Measurements from ENCODE around the gene NTM.

Gene NTM

GRCh38 chr11:131514062-131514461, 143.6 kb downstream of the NTM start:
- Histone ChIP-seq H3K9me3 (ENCODE audit: severe bottlenecking) (no peaks in the 10 kb centered on the region), H3K27me3 (ENCODE audit: insufficient read depth, low read depth, severe bottlenecking) (no peaks in the 10 kb centered on the region), H3K4me3 (ENCODE audit: low read depth, low read length) (no peak overlapping the region), H3K36me3 (no peaks in the 10 kb centered on the region), H3K27ac (no peak overlapping the region)
- TF ChIP-seq, protein P1, sequence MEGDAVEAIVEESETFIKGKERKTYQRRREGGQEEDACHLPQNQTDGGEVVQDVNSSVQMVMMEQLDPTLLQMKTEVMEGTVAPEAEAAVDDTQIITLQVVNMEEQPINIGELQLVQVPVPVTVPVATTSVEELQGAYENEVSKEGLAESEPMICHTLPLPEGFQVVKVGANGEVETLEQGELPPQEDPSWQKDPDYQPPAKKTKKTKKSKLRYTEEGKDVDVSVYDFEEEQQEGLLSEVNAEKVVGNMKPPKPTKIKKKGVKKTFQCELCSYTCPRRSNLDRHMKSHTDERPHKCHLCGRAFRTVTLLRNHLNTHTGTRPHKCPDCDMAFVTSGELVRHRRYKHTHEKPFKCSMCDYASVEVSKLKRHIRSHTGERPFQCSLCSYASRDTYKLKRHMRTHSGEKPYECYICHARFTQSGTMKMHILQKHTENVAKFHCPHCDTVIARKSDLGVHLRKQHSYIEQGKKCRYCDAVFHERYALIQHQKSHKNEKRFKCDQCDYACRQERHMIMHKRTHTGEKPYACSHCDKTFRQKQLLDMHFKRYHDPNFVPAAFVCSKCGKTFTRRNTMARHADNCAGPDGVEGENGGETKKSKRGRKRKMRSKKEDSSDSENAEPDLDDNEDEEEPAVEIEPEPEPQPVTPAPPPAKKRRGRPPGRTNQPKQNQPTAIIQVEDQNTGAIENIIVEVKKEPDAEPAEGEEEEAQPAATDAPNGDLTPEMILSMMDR (IDR thresholded peaks at IDR 0.05; ENCODE audit: low read depth, low read length) = no peak
- no peak for DNase-seq

DNA sequence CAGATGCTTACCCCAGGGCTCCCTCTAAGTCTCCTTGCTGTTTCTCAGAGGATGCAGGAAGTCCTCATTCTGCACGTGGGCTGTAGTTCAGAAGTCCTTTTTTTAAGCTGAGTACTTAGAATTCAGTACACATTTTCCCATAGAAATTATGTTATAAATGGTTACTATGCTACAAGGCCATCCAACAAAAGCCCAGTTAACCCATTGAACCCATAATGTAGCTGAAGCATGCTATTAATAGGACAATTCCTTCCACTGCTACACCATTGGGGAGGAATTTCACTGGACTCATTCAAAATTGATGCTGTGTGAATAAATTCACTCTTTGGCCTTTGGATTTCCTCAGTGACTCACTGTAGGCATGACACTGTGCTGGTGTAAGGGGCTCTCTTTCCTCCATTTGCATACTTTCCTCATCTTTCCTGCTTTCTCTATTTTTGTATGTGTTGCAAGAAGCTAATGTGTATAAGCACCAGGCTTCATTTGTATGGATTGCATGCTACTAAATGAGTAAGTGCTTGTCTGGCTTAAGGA, 148.0 kb downstream of the NTM start:
- Histone ChIP-seq H3K27me3 (ENCODE audit: insufficient read depth, low read depth, severe bottlenecking) (no peaks in the 10 kb centered on the region), H3K9me3 (ENCODE audit: severe bottlenecking) (no peaks in the 10 kb centered on the region), H3K27ac (no peak overlapping the region), H3K36me3 (no peaks in the 10 kb centered on the region), H3K4me3 (ENCODE audit: low read depth, low read length) (no peak overlapping the region)
- TF ChIP-seq, protein P1 (IDR thresholded peaks at IDR 0.05; ENCODE audit: low read depth, low read length) = no peak
- no peak for DNase-seq

- Histone ChIP-seq H3K9me3 (ENCODE audit: severe bottlenecking) (no peaks in the 10 kb centered on the region), H3K27ac (no peak overlapping the region), H3K36me3 (no peaks in the 10 kb centered on the region), H3K4me3 (ENCODE audit: low read depth, low read length) (no peak overlapping the region), H3K27me3 (ENCODE audit: insufficient read depth, low read depth, severe bottlenecking) (no peaks in the 10 kb centered on the region)
- DNase-seq = no peak
- TF ChIP-seq, protein P1 (IDR thresholded peaks at IDR 0.05; ENCODE audit: low read depth, low read length) = no peak
These were observed 152.4 kb downstream of the NTM start for GRCh38 chr11:131522851-131523250.

DNA sequence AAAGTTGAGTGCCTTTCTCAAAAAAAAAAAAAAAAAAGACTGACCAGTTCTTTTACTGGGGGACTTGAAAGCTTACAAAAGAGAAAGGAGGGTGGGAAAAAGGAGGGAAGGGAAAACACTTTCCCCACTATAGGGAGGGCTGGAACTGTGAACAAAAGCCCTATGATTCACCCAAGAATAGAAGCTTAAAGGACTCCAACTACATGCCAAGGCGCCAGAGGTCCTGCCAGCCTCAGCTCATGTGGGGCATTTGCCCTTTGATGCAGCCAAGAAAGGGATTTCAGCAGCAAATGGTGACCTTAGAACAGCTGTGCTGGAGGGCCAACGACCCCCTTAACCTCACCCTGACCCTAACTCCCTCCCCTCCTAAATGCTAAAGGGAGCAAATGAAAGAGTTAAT, 160.0 kb downstream of the NTM start:
- TF ChIP-seq, protein P1 (IDR thresholded peaks at IDR 0.05; ENCODE audit: low read depth, low read length) = no peak
- Histone ChIP-seq H3K4me3 (ENCODE audit: low read depth, low read length) (no peak overlapping the region), H3K27ac (no peak overlapping the region), H3K27me3 (ENCODE audit: insufficient read depth, low read depth, severe bottlenecking) (no peaks in the 10 kb centered on the region), H3K36me3 (no peaks in the 10 kb centered on the region), H3K9me3 (ENCODE audit: severe bottlenecking) (no peaks in the 10 kb centered on the region)
- no peak for DNase-seq

- no peak overlapping the region for H3K4me3 ChIP-seq (ENCODE audit: low read depth, low read length)
- no peaks in the 10 kb centered on the region for H3K36me3 ChIP-seq
- no peaks in the 10 kb centered on the region for H3K27me3 ChIP-seq (ENCODE audit: insufficient read depth, low read depth, severe bottlenecking)
- TF ChIP-seq, protein P1 (IDR thresholded peaks at IDR 0.05; ENCODE audit: low read depth, low read length) = no peak
- no peak for DNase-seq
- no peaks in the 10 kb centered on the region for H3K9me3 ChIP-seq (ENCODE audit: severe bottlenecking)
- H3K27ac ChIP-seq = no peak overlapping the region
These were observed 162.7 kb downstream of the NTM start for GRCh38 chr11:131533149-131533548.

GRCh38 chr11:131533998-131534397, 163.6 kb downstream of the NTM start:
- no peak overlapping the region for H3K27ac ChIP-seq
- H3K36me3 ChIP-seq = no peaks in the 10 kb centered on the region
- H3K9me3 ChIP-seq (ENCODE audit: severe bottlenecking) = no peaks in the 10 kb centered on the region
- DNase-seq = no peak
- TF ChIP-seq, protein P1 (IDR thresholded peaks at IDR 0.05; ENCODE audit: low read depth, low read length) = 0 out of 2 replicates have a peak, but pooled peaks have one; percentile 4
- no peak overlapping the region for H3K4me3 ChIP-seq (ENCODE audit: low read depth, low read length)
- no peaks in the 10 kb centered on the region for H3K27me3 ChIP-seq (ENCODE audit: insufficient read depth, low read depth, severe bottlenecking)

Data from WERI-Rb-1 (cell line).